GM15510 (cell line): ENCODE measurements around the gene FLNC.

Experiments
- POLR2A ChIP-seq: IDR thresholded peaks from 3 replicates; pipeline ENCODE4 v1.6.1; 2011; ENCODE audit warnings: borderline replicate concordance; ENCODE audit not compliant: insufficient read length; ENCODE audit errors: extremely low read depth

The FLNC gene

GRCh38 chr7:128796327-128796726, 33.9 kb upstream of the FLNC start:
- no peak for TF ChIP-seq POLR2A

- no peak for TF ChIP-seq POLR2A
These were observed 30.8 kb upstream of the FLNC start for GRCh38 chr7:128799451-128799850.

DNA sequence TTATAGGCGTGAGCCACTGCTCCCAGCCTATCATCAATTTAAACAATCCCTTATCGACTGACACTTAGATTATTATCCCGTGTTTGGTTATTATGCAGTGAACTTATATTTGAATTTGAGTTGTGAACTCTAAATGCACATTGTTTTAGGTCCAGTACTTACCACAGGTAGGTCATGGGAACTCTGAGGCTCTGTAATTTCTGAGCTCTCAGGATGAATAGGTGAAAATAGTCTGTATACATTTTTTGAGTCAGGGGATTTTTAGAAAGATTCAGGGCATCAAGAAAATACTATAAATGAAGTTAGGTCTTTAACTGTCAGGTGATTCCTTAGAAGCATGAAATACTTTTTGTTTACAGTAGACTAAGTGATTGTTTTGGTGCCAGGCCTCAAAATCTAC, 29.6 kb upstream of the FLNC start:
- TF ChIP-seq POLR2A: no peak

DNA sequence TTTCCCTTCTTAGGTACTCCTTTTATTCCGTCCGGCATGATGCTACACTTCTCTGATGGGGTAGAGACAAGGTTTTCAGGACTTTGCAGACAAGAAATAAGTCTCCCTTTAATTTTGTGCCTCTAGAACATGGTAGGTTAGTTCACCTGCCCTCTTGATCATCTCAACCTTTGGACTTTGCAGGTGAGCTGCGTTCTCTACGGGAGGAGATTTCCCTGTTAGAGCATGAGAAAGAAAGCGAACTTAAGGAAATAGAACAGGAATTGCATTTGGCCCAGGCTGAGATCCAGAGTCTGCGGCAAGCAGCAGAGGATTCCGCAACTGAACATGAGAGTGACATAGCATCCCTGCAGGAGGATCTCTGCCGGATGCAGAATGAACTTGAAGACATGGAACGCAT, 29.2 kb upstream of the FLNC start:
- TF ChIP-seq POLR2A: no peak

DNA sequence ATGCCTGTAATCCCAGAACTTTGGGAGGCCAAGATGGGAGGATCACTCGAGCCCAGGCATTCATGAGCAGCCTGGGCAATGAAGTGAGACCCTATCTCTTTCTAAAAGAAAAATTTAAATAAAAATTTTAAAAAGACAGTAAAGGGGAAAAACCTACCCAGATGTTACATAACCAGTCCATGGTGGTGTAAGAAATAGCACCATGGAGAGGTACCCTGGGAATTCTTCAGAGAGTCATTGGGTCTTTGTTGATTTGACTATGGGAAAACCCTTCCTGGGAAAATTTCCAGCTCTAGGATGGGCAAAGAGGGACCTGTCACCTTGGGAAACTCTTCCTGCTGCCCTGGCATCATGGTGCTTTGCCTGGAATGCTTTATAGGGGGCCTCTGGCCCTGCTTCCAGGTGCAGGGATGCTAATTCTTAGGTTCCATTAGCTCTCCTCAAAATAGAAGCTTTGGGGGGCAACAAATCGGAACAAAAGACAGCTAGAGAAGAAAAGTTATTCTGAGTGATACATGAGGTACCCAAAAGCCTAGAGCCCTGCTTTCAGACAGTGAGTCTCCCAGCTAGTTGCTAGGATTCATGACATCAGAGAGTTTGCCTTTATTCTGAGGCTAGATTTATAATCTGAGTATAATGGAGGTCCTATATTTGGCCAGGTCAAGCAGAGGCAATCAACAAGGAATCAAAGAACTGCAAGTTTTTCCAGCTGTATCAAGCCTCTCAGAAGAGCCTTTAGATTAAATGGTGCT, 28.4 kb upstream of the FLNC start:
- no peak for TF ChIP-seq POLR2A

GRCh38 chr7:128804484-128804883, 25.7 kb upstream of the FLNC start:
- no peak for TF ChIP-seq POLR2A

GRCh38 chr7:128805225-128805624, 25.0 kb upstream of the FLNC start:
- TF ChIP-seq POLR2A: no peak

GRCh38 chr7:128807191-128807590, 23.0 kb upstream of the FLNC start:
- no peak for TF ChIP-seq POLR2A

- TF ChIP-seq POLR2A: no peak
These were observed 20.8 kb upstream of the FLNC start for GRCh38 chr7:128809363-128809762.

GRCh38 chr7:128810473-128810872, 19.7 kb upstream of the FLNC start:
- no peak for TF ChIP-seq POLR2A

- no peak for TF ChIP-seq POLR2A
These were observed 19.2 kb upstream of the FLNC start for GRCh38 chr7:128810997-128811396.

- no peak for TF ChIP-seq POLR2A
These were observed 18.4 kb upstream of the FLNC start for GRCh38 chr7:128811631-128812430.

- no peak for TF ChIP-seq POLR2A
These were observed 17.6 kb upstream of the FLNC start for GRCh38 chr7:128812514-128813168.

- no peak for TF ChIP-seq POLR2A
These were observed 15.7 kb upstream of the FLNC start for GRCh38 chr7:128814499-128814898.

GRCh38 chr7:128815289-128815942, 14.8 kb upstream of the FLNC start:
- TF ChIP-seq POLR2A: no peak
